GM19193 (cell line): ENCODE results near the gene NLN.

ENCODE experiments used
- POLR2A ChIP-seq: IDR thresholded peaks from 4 replicates; pipeline ENCODE4 v1.6.1; 2011; ENCODE audit not compliant: insufficient read depth, insufficient read length; ENCODE audit errors: extremely low read depth

The NLN gene

GRCh38 chr5:65862384-65862783, 140.4 kb downstream of the NLN start:
- no peak for TF ChIP-seq POLR2A

- no peak for TF ChIP-seq POLR2A
Measured at GRCh38 chr5:65863747-65864146, 141.7 kb downstream of the NLN start.

GRCh38 chr5:65866837-65867521, 145.0 kb downstream of the NLN start:
- TF ChIP-seq POLR2A = no peak

GRCh38 chr5:65867542-65868195, 145.7 kb downstream of the NLN start:
- TF ChIP-seq POLR2A = no peak

- TF ChIP-seq POLR2A = no peak
Measured at GRCh38 chr5:65868509-65868908, 146.5 kb downstream of the NLN start.

- TF ChIP-seq POLR2A = no peak
Measured at GRCh38 chr5:65871182-65871581, 149.2 kb downstream of the NLN start.

GRCh38 chr5:65873181-65873750, 151.3 kb downstream of the NLN start:
- no peak for TF ChIP-seq POLR2A

- no peak for TF ChIP-seq POLR2A
Measured at GRCh38 chr5:65874241-65874640, 152.2 kb downstream of the NLN start.

- no peak for TF ChIP-seq POLR2A
Measured at GRCh38 chr5:65876496-65876895, 154.5 kb downstream of the NLN start.

- no peak for TF ChIP-seq POLR2A
Measured at GRCh38 chr5:65876970-65877369, 155.0 kb downstream of the NLN start.
